ENCODE data around the gene GLIPR1L2. TPM values are rescaled to one million over a fixed set of nuclear protein-coding genes. Genes with fewer than 3 reads are reported as not detected.
"Not testable (repeated sequence)": the region's sequence is repeated elsewhere in the genome, so short reads cannot be mapped to it uniquely, and the experiment has no call there.

GLIPR1L2 gene
- total and polyA plus RNA-seq, 8 donors, result 0.46 to 0.93 (median 0.78) TPM; not detected in 5

DNA sequence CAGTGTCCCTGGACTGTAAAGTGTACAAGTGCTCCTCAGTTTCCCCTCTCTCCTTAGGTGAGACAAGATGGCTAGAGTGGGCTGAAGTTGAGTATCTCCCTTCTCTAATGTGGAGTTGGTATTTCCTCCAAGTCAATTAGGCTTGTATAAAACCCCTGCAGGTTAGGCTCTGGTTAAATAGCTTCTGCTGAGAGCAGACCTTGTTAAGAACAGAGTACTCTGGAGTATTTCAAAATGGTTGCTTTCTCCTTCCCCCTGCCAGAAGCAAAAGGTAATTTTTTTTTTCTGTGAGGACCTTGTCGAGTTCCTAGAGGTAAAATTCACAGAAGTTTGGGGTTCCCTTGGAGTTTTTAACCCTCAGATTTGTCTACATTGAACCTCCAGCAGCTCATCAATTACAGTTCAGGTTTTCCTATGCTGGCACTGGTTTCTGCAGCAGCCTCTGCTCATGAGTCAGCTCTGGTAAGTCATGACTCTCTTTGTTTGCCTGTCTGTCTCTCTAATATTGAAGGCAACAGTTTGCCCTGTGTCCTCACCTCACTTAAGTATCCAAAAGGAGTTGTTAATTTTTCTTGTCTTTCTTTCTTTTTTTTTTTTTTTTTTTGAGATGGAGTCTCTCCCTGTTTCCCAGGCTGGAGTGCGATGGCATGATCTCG, 61.9 kb downstream of the GLIPR1L2 start:
- Histone ChIP-seq H3K4me1 (no peaks in the 10 kb centered on the region), H3K27ac (no peak overlapping the region), H3K4me3 (no peak overlapping the region), H3K9me3 (peaks cover 0 to 8% (median 1%) of the 10 kb centered on the region in 4 donors), H3K27me3 (no peaks in the 10 kb centered on the region), H3K36me3 (no peaks in the 10 kb centered on the region)
- 79 to 84% (median 83%) methylated on average over 3 of the region's 3 CpGs for WGBS, 5 donors
- no peak for DNase-seq
- intact Hi-C loops (cut with DNase I; ENCODE audit: low total_unique reads), result no loop called here
- TF ChIP-seq POLR2A (IDR thresholded peaks at IDR 0.05), result no peak

DNA sequence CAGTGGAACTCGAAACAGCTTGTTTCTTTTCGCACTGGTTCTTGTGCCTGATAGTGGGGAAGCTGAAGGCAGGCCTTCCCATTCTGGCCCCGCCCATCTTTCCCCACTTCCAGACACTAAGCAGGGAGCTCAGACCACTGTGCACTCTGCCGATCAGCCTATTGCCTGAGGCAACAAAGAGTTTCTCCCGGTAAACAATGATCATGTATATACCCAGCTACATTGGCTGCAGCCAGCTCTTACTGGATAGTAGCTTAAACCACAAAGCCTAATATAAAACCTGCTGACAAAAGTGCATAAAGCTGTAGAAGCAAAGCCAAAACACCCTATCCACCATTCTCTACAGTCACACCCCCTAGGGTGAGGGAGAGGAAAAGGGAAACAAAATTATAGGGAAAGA, 65.0 kb downstream of the GLIPR1L2 start:
- intact Hi-C loops (cut with DNase I; ENCODE audit: low total_unique reads), result no loop called here
- Histone ChIP-seq H3K36me3 (no peaks in the 10 kb centered on the region), H3K27ac (no peak overlapping the region), H3K9me3 (peaks cover 0 to 16% (median 9%) of the 10 kb centered on the region in 4 donors), H3K4me3 (no peak overlapping the region), H3K27me3 (no peaks in the 10 kb centered on the region), H3K4me1 (no peaks in the 10 kb centered on the region)
- DNase-seq, result no peak
- TF ChIP-seq POLR2A (IDR thresholded peaks at IDR 0.05) (no peak), POLR2AphosphoS5 (IDR thresholded peaks at IDR 0.05) (no peak), EP300 (IDR thresholded peaks at IDR 0.05) (no peak)
- TF ChIP-seq, protein P1, sequence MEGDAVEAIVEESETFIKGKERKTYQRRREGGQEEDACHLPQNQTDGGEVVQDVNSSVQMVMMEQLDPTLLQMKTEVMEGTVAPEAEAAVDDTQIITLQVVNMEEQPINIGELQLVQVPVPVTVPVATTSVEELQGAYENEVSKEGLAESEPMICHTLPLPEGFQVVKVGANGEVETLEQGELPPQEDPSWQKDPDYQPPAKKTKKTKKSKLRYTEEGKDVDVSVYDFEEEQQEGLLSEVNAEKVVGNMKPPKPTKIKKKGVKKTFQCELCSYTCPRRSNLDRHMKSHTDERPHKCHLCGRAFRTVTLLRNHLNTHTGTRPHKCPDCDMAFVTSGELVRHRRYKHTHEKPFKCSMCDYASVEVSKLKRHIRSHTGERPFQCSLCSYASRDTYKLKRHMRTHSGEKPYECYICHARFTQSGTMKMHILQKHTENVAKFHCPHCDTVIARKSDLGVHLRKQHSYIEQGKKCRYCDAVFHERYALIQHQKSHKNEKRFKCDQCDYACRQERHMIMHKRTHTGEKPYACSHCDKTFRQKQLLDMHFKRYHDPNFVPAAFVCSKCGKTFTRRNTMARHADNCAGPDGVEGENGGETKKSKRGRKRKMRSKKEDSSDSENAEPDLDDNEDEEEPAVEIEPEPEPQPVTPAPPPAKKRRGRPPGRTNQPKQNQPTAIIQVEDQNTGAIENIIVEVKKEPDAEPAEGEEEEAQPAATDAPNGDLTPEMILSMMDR (IDR thresholded peaks at IDR 0.05), result no peak
- 75 to 84% (median 80%) methylated on average over 5 of the region's 5 CpGs for WGBS, 5 donors

DNA sequence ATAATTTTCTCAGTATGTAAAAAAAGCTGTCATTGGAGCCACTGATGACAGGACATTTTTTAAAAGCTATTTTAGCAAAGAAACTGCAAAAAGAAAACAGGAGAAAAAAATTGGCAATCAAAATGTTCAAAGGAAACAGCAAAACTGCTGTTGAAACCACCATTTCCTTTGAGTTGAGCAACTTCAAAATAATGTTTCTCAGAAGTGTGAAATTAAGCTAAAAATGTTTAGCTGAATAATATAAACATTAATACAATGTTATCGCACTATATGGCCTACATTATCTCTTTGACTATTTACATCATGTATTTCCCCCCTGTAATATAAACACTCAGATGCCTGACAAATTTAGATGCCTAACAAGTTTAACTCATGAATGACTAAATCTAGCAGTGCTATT, 66.3 kb downstream of the GLIPR1L2 start:
- Histone ChIP-seq H3K27me3 (no peaks in the 10 kb centered on the region), H3K36me3 (no peaks in the 10 kb centered on the region), H3K4me3 (no peak overlapping the region), H3K4me1 (no peaks in the 10 kb centered on the region), H3K9me3 (peaks cover 0 to 16% (median 9%) of the 10 kb centered on the region in 4 donors), H3K27ac (no peak overlapping the region)
- TF ChIP-seq EP300 (IDR thresholded peaks at IDR 0.05) (no peak), POLR2A (IDR thresholded peaks at IDR 0.05) (no peak), POLR2AphosphoS5 (IDR thresholded peaks at IDR 0.05) (no peak)
- TF ChIP-seq, protein P1 (IDR thresholded peaks at IDR 0.05), result no peak
- DNase-seq, result no peak
- WGBS, 5 donors, result 30 to 58% (median 51%) methylated on average over 1 of the region's 1 CpG
- intact Hi-C loops (cut with DNase I; ENCODE audit: low total_unique reads), result no loop called here

DNA sequence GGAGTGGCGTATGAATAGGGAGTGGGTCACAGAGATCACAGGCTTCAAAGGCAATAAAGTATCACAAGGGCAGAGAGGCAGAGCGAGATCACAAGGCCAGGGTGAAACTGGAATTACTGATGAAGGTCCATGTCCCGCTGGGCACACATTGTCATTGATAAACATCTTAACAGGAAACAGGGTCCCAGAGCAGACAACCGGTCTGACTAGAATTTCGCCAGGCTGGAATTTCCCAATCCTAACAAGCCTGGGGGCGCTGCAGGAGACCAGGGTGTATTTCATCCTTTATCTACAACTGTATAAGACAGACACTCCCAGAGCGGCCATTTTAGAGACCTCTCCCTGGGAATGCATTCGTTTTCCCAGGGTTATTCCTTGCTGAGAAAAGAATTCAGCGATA, 67.0 kb downstream of the GLIPR1L2 start:
- DNase-seq, result not testable (repeated sequence)

DNA sequence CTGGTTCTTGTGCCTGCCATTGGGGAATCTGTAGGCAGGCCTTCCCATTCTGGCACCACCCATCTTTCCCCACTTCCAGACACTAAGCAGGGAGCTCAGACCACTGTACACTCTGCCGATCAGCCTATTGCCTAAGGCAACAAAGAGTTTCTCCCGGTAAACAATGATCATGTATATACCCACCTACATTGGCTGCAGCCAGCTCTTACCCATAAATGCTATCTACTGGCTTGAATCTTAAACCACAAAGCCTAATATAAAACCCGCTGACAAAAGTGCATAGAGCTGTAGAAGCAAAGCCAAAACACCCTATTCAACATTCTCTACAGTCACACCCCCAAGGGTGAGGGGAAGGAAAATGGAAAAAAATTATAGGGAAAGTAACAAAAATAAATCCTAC, 68.9 kb downstream of the GLIPR1L2 start:
- peaks cover 0 to 27% (median 16%) of the 10 kb centered on the region in 4 donors for H3K9me3 ChIP-seq

More for the DNA sequence above, 67.0 kb downstream of the GLIPR1L2 start:
- H3K36me3 ChIP-seq; intact Hi-C loops (cut with DNase I; ENCODE audit: low total_unique reads); H3K4me1 ChIP-seq; H3K27ac ChIP-seq; H3K4me3 ChIP-seq; H3K27me3 ChIP-seq: not testable (repeated sequence)
- peaks cover 0 to 16% (median 9%) of the 10 kb centered on the region in 4 donors for H3K9me3 ChIP-seq
- 77 to 83% (median 81%) methylated on average over 9 of the region's 9 CpGs for WGBS, 5 donors

More for the DNA sequence above, 68.9 kb downstream of the GLIPR1L2 start:
- TF ChIP-seq POLR2A (IDR thresholded peaks at IDR 0.05) (no peak), EP300 (IDR thresholded peaks at IDR 0.05) (no peak), POLR2AphosphoS5 (IDR thresholded peaks at IDR 0.05) (no peak)
- TF ChIP-seq, protein P1 (IDR thresholded peaks at IDR 0.05), result no peak
- no peak for DNase-seq
- 88 to 93% (median 90%) methylated on average over 3 of the region's 3 CpGs for WGBS, 5 donors
- Histone ChIP-seq H3K4me3 (no peak overlapping the region), H3K27ac (no peak overlapping the region), H3K4me1 (no peaks in the 10 kb centered on the region), H3K27me3 (no peaks in the 10 kb centered on the region), H3K36me3 (no peaks in the 10 kb centered on the region)
- intact Hi-C loops (cut with DNase I; ENCODE audit: low total_unique reads), result no loop called here
